Activated naive CD8-positive, alpha-beta T cell treated with anti-CD3 and anti-CD28 coated beads, Interleukin-2, amount 10 ng/mL, durations not matched to agents 7 days and 5 days (primary cell): ENCODE measurements around the gene ANKRD6. TPM values are rescaled to one million over a fixed set of nuclear protein-coding genes. Genes with fewer than 3 reads are reported as not detected.
"Not testable (repeated sequence)": the region's sequence is repeated elsewhere in the genome, so short reads cannot be mapped to it uniquely, and the experiment has no call there.

ENCODE experiments used
- ATAC-seq: fragments of 150-1000 bp; cut with Tn5 transposase; one replicate; pipeline ENCODE4 v1.10.0; 2021; ENCODE audit warnings: low read depth, moderate library complexity
- POLR2A ChIA-PET: fragments of 350-600 bp; sonication (Branson Sonifier 250); formaldehyde crosslinking; loops from one replicate; lab custom pipeline; 2021; ENCODE audit warnings: antibody characterized with exemption; lab: Charles Lee
- DNase-seq: peaks from one replicate; pipeline ENCODE4 v3.0.0; 2021
- H3K27ac Mint-ChIP-seq: one replicate; pipeline ENCODE4 v1.8.0; 2022; ENCODE audit warnings: mild to moderate bottlenecking, mixed read lengths
- H3K27me3 Mint-ChIP-seq: one replicate; pipeline ENCODE4 v1.8.0; 2022; ENCODE audit warnings: mild to moderate bottlenecking, moderate library complexity, mixed read lengths
- H3K36me3 Mint-ChIP-seq: one replicate; pipeline ENCODE4 v1.8.0; 2021; ENCODE audit warnings: mild to moderate bottlenecking, mixed read lengths
- H3K4me1 Mint-ChIP-seq: one replicate; pipeline ENCODE4 v1.8.0; 2021; ENCODE audit warnings: mixed read lengths
- H3K4me3 Mint-ChIP-seq: one replicate; pipeline ENCODE4 v1.8.0; 2022; ENCODE audit warnings: mild to moderate bottlenecking, moderate library complexity, mixed read lengths
- H3K9me3 Mint-ChIP-seq: one replicate; pipeline ENCODE4 v1.8.0; 2021; ENCODE audit warnings: mixed read lengths
- total RNA-seq, 2 experiments: library from RNA; stranded (reverse); gene quantifications; one replicate each; pipeline ENCODE4 v1.2.3, GENCODE V29; 2021

ANKRD6 gene
- total RNA-seq, 2 experiments from 2014 or later, result 14.7 to 18.9 TPM

GRCh38 chr6:89630488-89630887, 197.5 kb downstream of the ANKRD6 start:
- Mint-ChIP-seq H3K36me3 (peaks cover 33% of the 10 kb centered on the region), H3K27me3 (no peaks in the 10 kb centered on the region), H3K4me3 (no peak overlapping the region), H3K9me3 (no peaks in the 10 kb centered on the region), H3K4me1 (peaks cover 3% of the 10 kb centered on the region), H3K27ac (no peak overlapping the region)
- ATAC-seq, result no peak
- DNase-seq, result no peak
- POLR2A ChIA-PET, result interaction anchor here (1.1 kb wide), 1 partner anchor 9 kb away, joined by 3 read pairs; no protein-coding TSS in a partner anchor

DNA sequence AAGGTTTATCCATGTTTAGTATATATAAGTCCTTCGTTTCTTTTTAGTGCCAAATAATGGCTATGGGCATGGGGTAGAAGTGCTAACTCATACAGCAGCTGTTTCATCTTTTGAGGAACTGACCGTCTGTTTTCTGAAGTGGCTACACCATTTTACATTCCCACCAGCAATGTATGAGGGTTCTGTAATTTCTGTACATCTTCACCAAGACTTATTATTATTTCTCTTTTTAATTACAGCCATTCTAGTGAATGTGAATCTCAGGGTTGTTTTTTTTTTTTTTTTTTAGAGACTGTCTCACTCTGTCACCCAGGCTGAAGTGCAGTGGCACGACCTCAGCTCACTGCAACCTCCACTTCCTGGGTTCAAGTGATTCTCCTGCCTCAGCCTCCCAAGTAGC, 203.5 kb downstream of the ANKRD6 start:
- Mint-ChIP-seq H3K36me3 (peaks cover 31% of the 10 kb centered on the region), H3K4me1 (peaks cover 24% of the 10 kb centered on the region)
- H3K27me3 Mint-ChIP-seq, H3K27ac Mint-ChIP-seq, H3K9me3 Mint-ChIP-seq, DNase-seq, ATAC-seq, H3K4me3 Mint-ChIP-seq: not testable (repeated sequence)
- POLR2A ChIA-PET, result interaction anchor here (0.7 kb wide), 1 partner anchor 210 kb away, joined by 3 read pairs; no protein-coding TSS in a partner anchor

DNA sequence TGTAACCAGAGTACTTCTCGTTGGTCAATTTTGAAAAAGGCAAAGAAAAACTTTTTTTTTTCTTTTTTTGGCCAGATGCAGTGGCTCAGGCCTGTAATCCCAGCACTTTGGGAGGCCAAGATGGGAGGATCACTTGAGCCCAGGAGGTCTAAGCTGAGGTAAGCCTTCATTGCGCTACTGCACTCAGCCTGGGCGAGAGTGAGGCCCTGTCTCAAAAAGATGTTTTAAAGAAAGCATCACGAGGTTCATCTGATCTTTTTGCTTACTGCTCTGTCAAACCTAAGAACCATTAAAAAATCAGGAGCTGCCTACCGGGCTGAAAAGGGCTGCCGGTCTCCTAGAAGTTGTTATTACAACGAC, 205.0 kb downstream of the ANKRD6 start:
- Mint-ChIP-seq H3K27ac (peak overlapping the region; percentile 95), H3K27me3 (no peaks in the 10 kb centered on the region), H3K4me1 (peaks cover 24% of the 10 kb centered on the region), H3K36me3 (peaks cover 29% of the 10 kb centered on the region), H3K4me3 (peak overlapping the region; percentile 92), H3K9me3 (no peaks in the 10 kb centered on the region)
- POLR2A ChIA-PET, result interaction anchor here (1.2 to 2.4 kb wide), 7 partner anchors 13 to 287 kb away, joined by 3 to 10 read pairs (median 4); partner anchors contain the start of genes CASP8AP2, RRAGD and UBE2J1
- no peak for DNase-seq
- ATAC-seq, result peak; percentile 0

- H3K27ac Mint-ChIP-seq, result peak within 1 kb of the TSS; percentile 95
- peaks cover 24% of the 10 kb centered on the region for H3K4me1 Mint-ChIP-seq
- no peaks in the 10 kb centered on the region for H3K9me3 Mint-ChIP-seq
- POLR2A ChIA-PET, result interaction anchor here (0.6 to 2.4 kb wide), 10 partner anchors 8 to 580 kb away, joined by 3 to 10 read pairs (median 3); partner anchors contain the start of genes CASP8AP2, RRAGD and UBE2J1
- no peaks in the 10 kb centered on the region for H3K27me3 Mint-ChIP-seq
- H3K36me3 Mint-ChIP-seq, result peaks cover 29% of the 10 kb centered on the region
- ATAC-seq, result peak; percentile 98
- peak; percentile 93 for DNase-seq
- peak within 1 kb of the TSS; percentile 92 for H3K4me3 Mint-ChIP-seq
Measured at GRCh38 chr6:89638320-89639195, 205.6 kb downstream of the ANKRD6 start, which contains the start of gene LYRM2. TSS of gene LYRM2 (minus strand) at chr6:89638747. CDS start at chr6:89638716, 31 bp downstream.

DNA sequence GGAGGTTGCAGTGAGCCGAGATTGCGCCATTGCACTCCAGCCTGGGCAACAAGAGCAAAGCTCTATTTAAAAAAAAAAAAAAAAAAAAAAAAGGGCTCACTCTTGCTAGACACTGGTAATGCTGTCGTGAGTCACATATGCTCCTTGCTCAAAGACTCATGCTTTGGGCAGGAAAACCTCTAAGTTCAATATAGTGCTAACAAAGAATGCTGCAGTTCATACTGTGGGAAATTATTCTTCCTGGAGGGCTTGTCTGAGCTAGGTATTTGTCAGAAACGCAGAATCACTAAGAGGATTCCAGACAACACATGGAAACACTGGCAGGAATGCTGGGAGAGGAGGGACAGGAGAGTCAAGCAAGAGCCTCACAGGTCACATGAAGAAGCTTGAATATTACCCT, 207.9 kb downstream of the ANKRD6 start:
- H3K4me3 Mint-ChIP-seq, result no peak overlapping the region
- H3K27me3 Mint-ChIP-seq, result no peaks in the 10 kb centered on the region
- ATAC-seq, result no peak
- H3K36me3 Mint-ChIP-seq, result peaks cover 23% of the 10 kb centered on the region
- POLR2A ChIA-PET, result interaction anchor here (0.6 kb wide), 1 partner anchor 152 kb away, joined by 3 read pairs; no protein-coding TSS in a partner anchor
- peaks cover 21% of the 10 kb centered on the region for H3K4me1 Mint-ChIP-seq
- H3K9me3 Mint-ChIP-seq, result no peaks in the 10 kb centered on the region
- DNase-seq, result no peak
- no peak overlapping the region for H3K27ac Mint-ChIP-seq

DNA sequence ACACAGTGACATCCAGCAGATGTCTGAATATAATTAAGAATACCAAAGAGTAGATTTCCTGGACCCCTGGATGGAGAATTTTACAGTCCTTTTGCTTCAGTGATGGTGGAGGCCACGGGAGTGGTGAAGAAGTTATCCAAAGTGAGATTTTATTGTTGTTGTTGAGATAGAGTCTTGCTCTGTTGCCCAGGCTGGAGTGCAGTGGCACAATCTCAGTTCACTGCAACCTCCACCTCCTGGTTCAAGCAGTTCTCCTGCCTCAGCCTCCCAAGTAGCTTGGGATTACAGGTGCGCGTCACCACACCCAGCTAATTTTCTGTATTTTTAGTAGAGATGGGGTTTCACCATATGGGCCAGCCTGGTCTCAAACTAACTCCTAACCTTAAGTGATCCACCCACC, 208.6 kb downstream of the ANKRD6 start:
- H3K9me3 Mint-ChIP-seq, H3K4me3 Mint-ChIP-seq, H3K27me3 Mint-ChIP-seq, DNase-seq, H3K27ac Mint-ChIP-seq, ATAC-seq, POLR2A ChIA-PET: not testable (repeated sequence)
- Mint-ChIP-seq H3K36me3 (peaks cover 17% of the 10 kb centered on the region), H3K4me1 (peaks cover 18% of the 10 kb centered on the region)

DNA sequence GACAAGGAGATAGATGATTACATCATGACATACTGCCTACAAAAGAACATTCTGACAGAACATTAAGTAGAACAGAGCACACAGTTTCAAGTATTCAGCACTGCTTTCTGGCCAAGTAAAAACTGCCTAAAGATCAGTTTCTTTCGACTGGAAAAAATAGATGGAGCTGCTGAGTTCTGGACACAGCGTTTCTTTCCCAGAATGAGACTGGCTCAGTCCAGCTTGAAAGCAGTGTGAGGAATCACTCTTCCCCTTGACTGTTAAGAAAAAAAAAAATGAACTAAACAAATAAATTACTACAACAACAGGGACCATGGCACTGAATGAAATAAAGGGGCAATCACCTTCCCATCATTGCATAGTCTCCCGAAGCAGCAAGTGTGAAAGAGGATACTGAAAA, 210.0 kb downstream of the ANKRD6 start:
- Mint-ChIP-seq H3K27me3 (no peaks in the 10 kb centered on the region), H3K27ac (no peak overlapping the region), H3K36me3 (peaks cover 20% of the 10 kb centered on the region), H3K4me3 (no peak overlapping the region), H3K9me3 (no peaks in the 10 kb centered on the region), H3K4me1 (peaks cover 11% of the 10 kb centered on the region)
- DNase-seq, result no peak
- ATAC-seq, result no peak
- POLR2A ChIA-PET, result no interaction called here

GRCh38 chr6:89643406-89643805, 210.5 kb downstream of the ANKRD6 start:
- Mint-ChIP-seq H3K27me3 (no peaks in the 10 kb centered on the region), H3K27ac (no peak overlapping the region), H3K9me3 (no peaks in the 10 kb centered on the region), H3K36me3 (peaks cover 21% of the 10 kb centered on the region), H3K4me1 (peaks cover 11% of the 10 kb centered on the region), H3K4me3 (no peak overlapping the region)
- ATAC-seq (no peak), DNase-seq (no peak)
- POLR2A ChIA-PET, result no interaction called here

- no peak for ATAC-seq
- no peaks in the 10 kb centered on the region for H3K9me3 Mint-ChIP-seq
- peaks cover 22% of the 10 kb centered on the region for H3K36me3 Mint-ChIP-seq
- no peaks in the 10 kb centered on the region for H3K27me3 Mint-ChIP-seq
- POLR2A ChIA-PET, result no interaction called here
- peaks cover 2% of the 10 kb centered on the region for H3K4me1 Mint-ChIP-seq
- no peak overlapping the region for H3K27ac Mint-ChIP-seq
- H3K4me3 Mint-ChIP-seq, result no peak overlapping the region
- no peak for DNase-seq
Measured at GRCh38 chr6:89644864-89645263, 211.9 kb downstream of the ANKRD6 start.

- Mint-ChIP-seq H3K9me3 (no peaks in the 10 kb centered on the region), H3K27ac (no peak overlapping the region), H3K4me1 (no peaks in the 10 kb centered on the region), H3K27me3 (no peaks in the 10 kb centered on the region), H3K36me3 (peaks cover 22% of the 10 kb centered on the region), H3K4me3 (no peak overlapping the region)
- POLR2A ChIA-PET, result no interaction called here
- ATAC-seq, result no peak
- DNase-seq, result no peak
Measured at GRCh38 chr6:89649682-89650081, 216.7 kb downstream of the ANKRD6 start.

- H3K9me3 Mint-ChIP-seq, result no peaks in the 10 kb centered on the region
- no peak overlapping the region for H3K27ac Mint-ChIP-seq
- no peak overlapping the region for H3K4me3 Mint-ChIP-seq
- DNase-seq (no peak), ATAC-seq (no peak)
- H3K36me3 Mint-ChIP-seq, result peaks cover 24% of the 10 kb centered on the region
- POLR2A ChIA-PET, result no interaction called here
- no peaks in the 10 kb centered on the region for H3K4me1 Mint-ChIP-seq
- H3K27me3 Mint-ChIP-seq, result no peaks in the 10 kb centered on the region
Measured at GRCh38 chr6:89650579-89650978, 217.6 kb downstream of the ANKRD6 start.

DNA sequence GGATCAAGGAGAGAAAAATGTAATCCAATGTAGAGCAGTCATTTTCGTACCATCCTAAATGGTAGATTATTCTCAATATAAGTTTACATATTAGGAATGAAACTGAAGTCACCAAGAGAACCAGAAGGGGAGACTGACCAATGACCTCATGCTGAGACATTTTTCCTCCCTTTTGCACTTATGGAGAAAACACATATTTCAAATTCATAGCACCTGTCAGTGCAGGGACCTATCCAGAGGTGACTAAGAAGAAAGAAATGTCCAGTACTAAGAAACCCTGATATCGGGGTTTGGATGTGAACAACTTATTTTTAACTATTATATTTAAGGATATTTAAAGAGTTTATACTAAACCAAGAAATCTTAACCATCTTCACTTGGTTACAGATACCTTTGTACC, 222.2 kb downstream of the ANKRD6 start:
- DNase-seq (no peak), ATAC-seq (no peak)
- Mint-ChIP-seq H3K27ac (no peak overlapping the region), H3K4me3 (no peak overlapping the region), H3K4me1 (no peaks in the 10 kb centered on the region), H3K9me3 (no peaks in the 10 kb centered on the region), H3K36me3 (peaks cover 12% of the 10 kb centered on the region), H3K27me3 (no peaks in the 10 kb centered on the region)
- POLR2A ChIA-PET, result no interaction called here

GRCh38 chr6:89657445-89658158, 224.7 kb downstream of the ANKRD6 start:
- Mint-ChIP-seq H3K9me3 (no peaks in the 10 kb centered on the region), H3K36me3 (peaks cover 19% of the 10 kb centered on the region), H3K27ac (no peak overlapping the region), H3K4me1 (no peaks in the 10 kb centered on the region), H3K4me3 (no peak overlapping the region), H3K27me3 (no peaks in the 10 kb centered on the region)
- no peak for DNase-seq
- POLR2A ChIA-PET, result no interaction called here
- no peak for ATAC-seq
